ENCODE data around the gene SLC17A2. TPM values are rescaled to one million over a fixed set of nuclear protein-coding genes. Genes with fewer than 3 reads are reported as not detected.

Gene SLC17A2
- total RNA-seq, 2 experiments from 2014 or later, result not detected

DNA sequence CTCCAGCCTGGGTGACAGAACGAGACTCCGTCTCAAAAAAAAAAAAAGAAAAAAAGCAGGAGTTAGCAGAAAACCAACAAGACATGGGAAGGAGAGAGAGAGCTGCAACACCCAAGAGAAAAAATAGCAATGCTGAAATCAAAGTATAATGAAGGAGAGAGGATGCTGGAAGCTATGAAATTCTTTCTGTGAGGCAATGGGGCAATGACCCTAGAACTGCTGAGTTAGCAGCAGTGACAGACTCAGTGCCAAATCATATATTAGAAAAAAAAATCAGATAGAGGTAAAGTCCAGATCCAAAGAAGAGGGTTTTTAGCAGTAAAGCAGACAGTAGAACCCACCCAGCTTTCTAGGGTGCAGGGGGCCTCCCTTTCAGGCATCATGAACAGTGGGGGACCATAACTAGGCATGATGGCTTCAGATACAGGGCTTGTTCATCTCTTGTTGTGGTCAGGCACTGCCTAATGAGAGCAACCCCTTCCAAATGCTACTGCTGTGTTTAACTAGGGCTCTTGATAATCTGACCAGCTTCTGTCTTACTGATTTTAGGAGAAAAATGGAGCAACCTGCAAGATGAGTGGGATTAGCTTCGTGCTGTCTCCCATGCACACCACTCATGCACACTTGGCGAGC, 26.9 kb downstream of the SLC17A2 start:
- H3K9me3 Mint-ChIP-seq, result no peaks in the 10 kb centered on the region
- ChIA-PET CTCF (no interaction called here), POLR2A (no interaction called here)
- TF ChIP-seq, protein P1, sequence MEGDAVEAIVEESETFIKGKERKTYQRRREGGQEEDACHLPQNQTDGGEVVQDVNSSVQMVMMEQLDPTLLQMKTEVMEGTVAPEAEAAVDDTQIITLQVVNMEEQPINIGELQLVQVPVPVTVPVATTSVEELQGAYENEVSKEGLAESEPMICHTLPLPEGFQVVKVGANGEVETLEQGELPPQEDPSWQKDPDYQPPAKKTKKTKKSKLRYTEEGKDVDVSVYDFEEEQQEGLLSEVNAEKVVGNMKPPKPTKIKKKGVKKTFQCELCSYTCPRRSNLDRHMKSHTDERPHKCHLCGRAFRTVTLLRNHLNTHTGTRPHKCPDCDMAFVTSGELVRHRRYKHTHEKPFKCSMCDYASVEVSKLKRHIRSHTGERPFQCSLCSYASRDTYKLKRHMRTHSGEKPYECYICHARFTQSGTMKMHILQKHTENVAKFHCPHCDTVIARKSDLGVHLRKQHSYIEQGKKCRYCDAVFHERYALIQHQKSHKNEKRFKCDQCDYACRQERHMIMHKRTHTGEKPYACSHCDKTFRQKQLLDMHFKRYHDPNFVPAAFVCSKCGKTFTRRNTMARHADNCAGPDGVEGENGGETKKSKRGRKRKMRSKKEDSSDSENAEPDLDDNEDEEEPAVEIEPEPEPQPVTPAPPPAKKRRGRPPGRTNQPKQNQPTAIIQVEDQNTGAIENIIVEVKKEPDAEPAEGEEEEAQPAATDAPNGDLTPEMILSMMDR (IDR thresholded peaks at IDR 0.05), result no peak
- DNase-seq (no peak), ATAC-seq (ENCODE audit: poor library complexity) (no peak)
- H3K4me3 ChIP-seq (ENCODE audit: low read length), result no peak overlapping the region
- no peak overlapping the region for H3K27ac Mint-ChIP-seq
- no peaks in the 10 kb centered on the region for H3K36me3 Mint-ChIP-seq (ENCODE audit: low read depth)
- H3K36me3 ChIP-seq (ENCODE audit: insufficient read depth, low read length), result no peaks in the 10 kb centered on the region
- H3K9me3 ChIP-seq (ENCODE audit: control insufficient read depth in 1 of 2, insufficient read depth in 1 of 2, low read length in 2 of 2), result no peaks in the 10 kb centered on the region
- H3K27me3 ChIP-seq (ENCODE audit: control insufficient read depth in 1 of 2, insufficient read depth in 2 of 2, low read length in 2 of 2), result peaks cover 0 to 5% of the 10 kb centered on the region in 2 experiments
- H3K4me3 Mint-ChIP-seq, result no peak overlapping the region
- peaks cover 23% of the 10 kb centered on the region for H3K27me3 Mint-ChIP-seq
- H3K4me1 ChIP-seq (ENCODE audit: insufficient read depth, low read length), result no peaks in the 10 kb centered on the region
- no peaks in the 10 kb centered on the region for H3K4me1 Mint-ChIP-seq (ENCODE audit: low read depth)
- no peak overlapping the region for H3K27ac ChIP-seq (ENCODE audit: low read depth in 1 of 2, low read length in 2 of 2)
- intact Hi-C loops (cut with DNase I, micrococcal nuclease), result no loop called here

DNA sequence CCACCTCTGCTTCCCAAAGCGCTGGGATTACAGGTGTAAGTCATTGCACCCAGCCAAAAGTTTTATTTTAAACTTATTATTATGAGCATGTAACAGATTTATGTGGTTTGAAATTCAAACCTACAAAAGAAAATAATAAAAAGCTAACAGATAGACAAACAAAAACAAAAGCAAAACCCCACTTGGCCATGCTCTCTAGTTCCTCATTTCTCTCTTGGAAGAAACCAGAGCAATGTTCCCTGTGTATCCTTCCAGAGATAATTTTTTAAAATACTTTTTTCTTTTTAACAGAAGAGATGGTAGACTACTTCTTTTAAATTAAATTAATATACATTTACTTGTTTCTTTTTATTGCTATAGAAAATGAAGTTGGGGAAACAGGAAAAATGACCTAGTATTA, 28.4 kb downstream of the SLC17A2 start:
- ATAC-seq (ENCODE audit: poor library complexity) (no peak), DNase-seq (no peak)
- peaks cover 17% of the 10 kb centered on the region for H3K27me3 Mint-ChIP-seq
- Histone ChIP-seq H3K36me3 (ENCODE audit: insufficient read depth, low read length) (no peaks in the 10 kb centered on the region), H3K27ac (ENCODE audit: low read depth in 1 of 2, low read length in 2 of 2) (no peak overlapping the region), H3K4me3 (ENCODE audit: low read length) (no peak overlapping the region), H3K4me1 (ENCODE audit: insufficient read depth, low read length) (no peaks in the 10 kb centered on the region), H3K9me3 (ENCODE audit: control insufficient read depth in 1 of 2, insufficient read depth in 1 of 2, low read length in 2 of 2) (no peaks in the 10 kb centered on the region), H3K27me3 (ENCODE audit: control insufficient read depth in 1 of 2, insufficient read depth in 2 of 2, low read length in 2 of 2) (peaks cover 0 to 5% of the 10 kb centered on the region in 2 experiments)
- CTCF ChIA-PET, result interaction anchor here (1.2 kb wide), 1 partner anchor 9 kb away, joined by 3 read pairs; no protein-coding TSS in a partner anchor
- no peak overlapping the region for H3K4me3 Mint-ChIP-seq
- TF ChIP-seq, protein P1 (IDR thresholded peaks at IDR 0.05), result no peak
- no peaks in the 10 kb centered on the region for H3K4me1 Mint-ChIP-seq (ENCODE audit: low read depth)
- intact Hi-C loops (cut with DNase I, micrococcal nuclease), result no loop called here
- H3K9me3 Mint-ChIP-seq, result no peaks in the 10 kb centered on the region
- POLR2A ChIA-PET, result no interaction called here
- H3K27ac Mint-ChIP-seq, result no peak overlapping the region
- no peaks in the 10 kb centered on the region for H3K36me3 Mint-ChIP-seq (ENCODE audit: low read depth)

DNA sequence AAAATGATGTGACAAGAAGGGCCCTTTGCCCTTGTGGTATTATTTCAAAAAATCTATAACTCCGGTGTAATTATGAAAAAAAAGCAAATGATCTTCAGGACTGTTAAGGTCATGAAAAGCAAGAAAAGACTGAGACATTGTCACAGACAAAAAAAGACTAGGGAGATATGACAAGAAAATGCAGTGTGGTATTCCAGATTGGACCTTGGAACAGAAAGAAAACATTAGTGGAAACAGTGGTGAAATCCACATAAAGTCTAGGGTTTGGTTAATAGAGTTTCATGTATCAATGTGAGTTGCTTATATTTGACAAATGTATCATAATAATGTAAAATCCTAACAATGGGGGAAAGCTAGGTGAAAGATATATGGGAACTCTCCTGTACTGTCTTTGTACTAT, 29.6 kb downstream of the SLC17A2 start:
- no peak overlapping the region for H3K4me3 ChIP-seq (ENCODE audit: low read length)
- no peaks in the 10 kb centered on the region for H3K9me3 Mint-ChIP-seq
- H3K36me3 Mint-ChIP-seq (ENCODE audit: low read depth), result no peaks in the 10 kb centered on the region
- no peaks in the 10 kb centered on the region for H3K36me3 ChIP-seq (ENCODE audit: insufficient read depth, low read length)
- ChIA-PET CTCF (no interaction called here), POLR2A (no interaction called here)
- no peak overlapping the region for H3K27ac Mint-ChIP-seq
- ATAC-seq (ENCODE audit: poor library complexity) (no peak), DNase-seq (no peak)
- peaks cover 0 to 2% of the 10 kb centered on the region in 2 experiments for H3K27me3 ChIP-seq (ENCODE audit: control insufficient read depth in 1 of 2, insufficient read depth in 2 of 2, low read length in 2 of 2)
- no peak overlapping the region for H3K27ac ChIP-seq (ENCODE audit: low read depth in 1 of 2, low read length in 2 of 2)
- no peaks in the 10 kb centered on the region for H3K9me3 ChIP-seq (ENCODE audit: control insufficient read depth in 1 of 2, insufficient read depth in 1 of 2, low read length in 2 of 2)
- TF ChIP-seq, protein P1 (IDR thresholded peaks at IDR 0.05), result no peak
- no peaks in the 10 kb centered on the region for H3K4me1 ChIP-seq (ENCODE audit: insufficient read depth, low read length)
- intact Hi-C loops (cut with DNase I, micrococcal nuclease), result no loop called here
- no peaks in the 10 kb centered on the region for H3K4me1 Mint-ChIP-seq (ENCODE audit: low read depth)
- H3K4me3 Mint-ChIP-seq, result no peak overlapping the region
- peaks cover 17% of the 10 kb centered on the region for H3K27me3 Mint-ChIP-seq
